Stimulated activated CD4-positive, alpha-beta T cell treated with anti-CD3 and anti-CD28 coated beads, Interleukin-4, amount 100 ng/mL, for 4 hours (primary cell): ENCODE data around the gene PHF21B.
"Not testable (repeated sequence)": the region's sequence is repeated elsewhere in the genome, so short reads cannot be mapped to it uniquely, and the experiment has no call there.

Experiments
- DNase-seq, 2 experiments: peaks; one replicate each; pipeline ENCODE4 v3.0.0-alpha.2; 2020

PHF21B gene

DNA sequence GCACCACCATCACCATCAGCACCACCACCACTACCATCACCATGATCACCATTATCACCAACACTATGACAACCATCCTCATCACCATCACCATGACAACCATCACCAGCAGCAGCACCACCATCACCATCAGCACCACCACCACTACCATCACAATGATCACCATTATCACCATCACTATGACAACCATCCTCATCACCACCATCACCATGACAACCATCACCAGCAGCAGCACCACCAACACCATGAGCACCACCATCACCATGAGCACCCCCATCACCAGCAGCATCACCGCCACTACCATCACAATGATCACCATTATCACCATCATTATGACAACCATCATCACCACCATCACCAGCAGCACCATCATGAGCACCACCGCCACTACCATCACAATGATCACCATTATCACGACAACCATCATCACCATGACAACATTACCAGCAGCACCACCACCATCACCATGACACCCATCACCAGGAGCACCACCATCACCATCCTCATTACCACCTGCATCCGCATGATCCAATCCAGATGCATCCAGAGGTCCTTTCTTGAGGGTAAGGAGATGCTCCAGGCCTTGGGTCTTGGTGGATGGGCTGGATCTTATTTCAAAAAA, 23.8 kb downstream of the PHF21B start:
- DNase-seq, result no peak

DNA sequence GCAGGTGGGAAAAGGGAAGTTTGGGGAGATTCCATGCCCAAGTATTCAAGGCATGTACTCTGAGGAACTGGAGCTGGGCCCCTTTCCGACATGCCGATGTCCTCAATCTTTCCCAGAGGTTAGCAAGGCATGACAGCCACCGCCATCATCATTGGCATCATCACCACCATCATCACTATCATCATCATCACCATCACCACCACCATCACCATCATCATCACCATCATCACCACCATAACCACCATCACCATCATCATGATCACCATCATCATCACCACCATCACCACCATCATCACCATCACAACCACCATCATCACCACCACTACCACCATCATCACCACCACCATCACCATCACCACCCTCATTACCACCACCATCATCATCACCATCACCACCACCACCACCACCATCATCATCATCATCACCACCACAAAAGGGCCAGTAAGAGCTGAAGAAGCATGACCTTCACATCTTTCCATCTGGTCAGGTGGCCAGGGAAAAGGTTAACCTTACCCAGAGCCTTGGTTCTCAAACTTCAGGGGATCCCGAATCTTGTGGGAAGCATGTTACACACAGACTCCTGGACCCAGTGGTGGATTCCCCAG, 25.8 kb downstream of the PHF21B start:
- DNase-seq, result no peak

DNA sequence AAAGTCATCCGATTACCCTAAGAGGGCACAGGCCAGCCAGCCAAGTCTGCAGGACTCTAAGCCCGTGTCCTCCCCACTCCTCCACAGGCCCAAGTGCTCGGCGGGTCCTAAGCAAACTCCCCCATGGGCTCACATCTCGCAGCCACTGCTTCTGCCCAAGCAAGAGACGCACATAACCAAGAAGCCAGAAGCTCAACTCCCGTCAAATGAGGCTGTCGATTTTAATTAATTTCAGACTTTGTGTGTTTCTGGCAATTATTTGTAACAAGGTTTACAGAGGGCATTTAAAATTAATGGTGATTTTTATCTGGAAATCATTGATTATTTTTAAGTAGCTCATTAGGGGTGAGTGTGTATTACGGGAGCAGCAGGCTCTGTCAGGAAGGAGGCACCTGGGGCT, 27.4 kb downstream of the PHF21B start:
- DNase-seq, result no peak

DNA sequence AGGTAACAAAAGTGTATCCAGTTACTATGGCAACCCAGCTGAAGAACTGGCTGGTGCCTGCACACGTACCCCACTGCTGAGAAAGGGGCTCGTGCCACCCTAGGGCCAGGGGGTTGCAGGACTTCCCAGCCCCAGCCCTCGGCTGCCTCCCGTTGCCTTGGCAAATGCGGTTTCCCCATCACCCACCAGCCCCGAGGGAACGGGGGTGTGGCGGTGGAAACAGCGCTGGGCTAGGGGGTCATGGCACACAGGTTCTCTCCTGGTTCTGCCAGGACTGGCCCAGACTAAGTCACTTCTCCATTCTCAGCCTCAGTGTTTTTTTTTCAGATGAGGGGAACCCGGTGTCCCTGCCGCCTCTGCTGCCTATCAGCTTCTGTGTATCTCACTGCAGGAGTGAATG, 27.9 kb downstream of the PHF21B start:
- no peak for DNase-seq

DNA sequence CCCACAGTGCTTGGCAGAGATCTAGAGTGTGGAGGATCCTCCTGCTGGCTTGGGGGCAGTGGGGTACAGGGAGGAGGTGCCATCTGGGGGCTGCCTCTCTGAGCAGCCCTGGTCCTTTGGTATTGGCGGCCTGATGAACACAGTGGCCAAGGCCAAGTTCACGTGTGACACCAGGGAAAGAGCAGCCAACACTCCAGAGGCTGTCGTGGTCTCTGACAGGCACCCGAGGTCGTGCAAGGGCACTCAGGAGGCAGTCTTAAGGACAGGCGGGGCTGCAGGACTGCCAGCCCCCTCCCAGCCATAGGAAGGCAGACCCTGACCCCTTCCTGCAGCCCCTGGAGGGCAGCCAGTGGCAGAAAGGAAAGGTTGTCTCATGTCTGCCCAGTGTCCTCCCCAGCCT, 30.7 kb downstream of the PHF21B start:
- DNase-seq, result no peak

DNA sequence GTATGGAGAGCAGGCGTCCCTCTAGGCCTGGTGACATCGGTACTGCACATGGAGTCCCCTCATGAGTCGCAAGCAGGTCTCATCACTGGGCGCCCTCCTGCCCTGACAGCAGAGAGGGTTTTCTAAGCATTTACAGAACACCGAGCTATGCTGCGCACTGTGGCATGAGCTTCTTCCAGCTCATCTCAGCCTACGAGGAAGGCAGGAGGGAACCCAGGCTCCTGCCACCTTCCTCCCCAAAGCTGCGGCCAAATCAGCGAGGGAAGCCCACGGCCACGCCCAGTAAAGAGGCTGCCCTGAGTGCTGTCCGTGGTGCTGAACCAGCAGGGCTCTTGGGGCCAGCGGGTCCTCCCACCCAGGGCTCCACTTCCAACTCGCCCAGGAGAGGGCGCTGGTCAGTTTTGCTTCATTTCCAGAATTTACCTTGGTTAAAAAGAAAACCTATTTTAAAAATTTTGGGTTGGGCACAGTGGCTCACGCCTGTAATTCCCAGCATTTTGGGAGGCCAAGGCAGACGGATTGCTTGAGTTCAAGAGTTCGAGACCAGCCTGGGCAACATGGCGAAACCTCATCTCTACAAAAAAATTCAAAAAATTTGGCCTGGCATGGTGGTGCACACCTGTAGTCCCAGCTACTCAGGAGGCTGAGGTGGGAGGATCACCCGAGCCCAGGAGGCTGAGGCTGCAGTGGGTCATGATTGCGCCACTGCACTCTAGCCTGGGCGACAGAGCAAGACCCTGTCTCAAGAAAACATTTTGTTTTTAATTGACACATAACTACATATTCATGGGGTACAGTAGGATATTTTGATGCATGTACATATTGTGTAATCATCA, 34.2 kb downstream of the PHF21B start:
- peak; percentile 11 to 55 for DNase-seq

DNA sequence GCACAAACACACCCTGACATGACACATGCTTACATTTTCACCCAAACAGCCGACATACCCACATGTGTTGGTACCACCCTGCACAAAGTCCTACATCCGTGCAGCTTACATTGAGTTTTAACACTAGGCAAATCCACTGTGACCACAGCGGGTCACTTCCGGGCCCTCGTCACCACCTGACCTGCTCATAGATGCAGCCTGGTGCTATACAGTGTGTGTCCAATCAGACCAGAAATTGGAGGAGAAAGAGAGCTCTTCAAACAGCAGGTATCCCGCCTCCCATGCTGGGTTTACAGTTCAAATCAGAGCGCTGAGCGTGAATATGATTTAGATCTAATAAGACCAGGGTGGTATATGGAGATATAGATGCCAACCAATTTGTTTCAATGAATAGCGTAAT, 35.4 kb downstream of the PHF21B start:
- no peak for DNase-seq

DNA sequence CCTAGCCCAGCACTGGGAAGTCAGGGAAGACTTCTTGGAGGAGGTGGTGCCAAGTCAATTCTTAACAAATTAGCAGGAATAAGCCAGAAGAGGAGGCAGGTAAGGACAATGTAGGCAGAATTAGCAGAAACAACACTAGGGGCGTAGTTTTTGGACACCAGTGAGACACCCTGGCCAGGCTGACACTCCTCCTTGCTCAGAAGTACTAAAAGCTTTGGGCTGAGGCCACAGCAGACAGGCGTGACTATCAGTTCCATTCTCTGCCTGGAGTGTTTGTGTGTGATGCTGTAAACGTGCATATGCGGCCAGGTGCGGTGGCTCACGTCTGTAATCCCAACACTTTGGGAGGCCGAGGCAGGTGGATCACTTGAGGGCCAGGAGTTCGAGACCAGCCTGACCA, 36.0 kb downstream of the PHF21B start:
- no peak for DNase-seq

DNA sequence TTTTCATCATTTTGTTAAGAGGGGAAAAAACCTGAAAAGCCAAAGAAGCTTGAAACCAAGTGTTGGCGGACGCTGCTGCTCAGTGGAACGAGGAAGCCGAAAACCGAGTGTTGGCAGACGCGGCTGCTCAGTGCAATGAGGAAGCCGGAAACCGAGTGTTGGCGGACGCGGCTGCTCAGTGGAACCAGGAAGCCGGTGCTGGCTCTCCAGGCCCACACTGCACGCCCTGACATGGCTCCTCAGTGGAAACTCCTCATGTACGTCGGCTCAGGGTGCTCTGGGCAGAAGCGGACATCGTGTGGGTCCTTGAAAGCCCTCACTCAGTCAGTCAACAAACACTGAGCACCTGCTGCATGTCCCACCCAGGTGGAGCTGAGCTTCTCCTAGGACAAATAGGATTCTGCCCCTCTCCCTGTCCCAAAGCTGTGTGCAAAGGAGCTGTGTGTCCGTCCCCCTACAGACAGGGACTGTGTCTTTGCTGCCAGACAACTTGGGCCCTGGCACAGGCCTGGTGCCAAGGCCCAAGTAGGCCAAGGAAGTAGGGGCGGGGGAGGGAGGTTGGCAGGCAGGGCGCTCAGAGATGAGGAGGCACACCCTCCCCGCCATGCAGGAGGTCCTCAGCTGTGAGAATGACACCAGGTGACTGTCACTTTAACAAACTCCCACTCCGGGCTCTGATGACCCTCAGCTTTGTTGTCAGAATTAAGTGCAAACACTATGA, 37.3 kb downstream of the PHF21B start:
- DNase-seq, result peak in 1 of 2 experiments; percentile 12

DNA sequence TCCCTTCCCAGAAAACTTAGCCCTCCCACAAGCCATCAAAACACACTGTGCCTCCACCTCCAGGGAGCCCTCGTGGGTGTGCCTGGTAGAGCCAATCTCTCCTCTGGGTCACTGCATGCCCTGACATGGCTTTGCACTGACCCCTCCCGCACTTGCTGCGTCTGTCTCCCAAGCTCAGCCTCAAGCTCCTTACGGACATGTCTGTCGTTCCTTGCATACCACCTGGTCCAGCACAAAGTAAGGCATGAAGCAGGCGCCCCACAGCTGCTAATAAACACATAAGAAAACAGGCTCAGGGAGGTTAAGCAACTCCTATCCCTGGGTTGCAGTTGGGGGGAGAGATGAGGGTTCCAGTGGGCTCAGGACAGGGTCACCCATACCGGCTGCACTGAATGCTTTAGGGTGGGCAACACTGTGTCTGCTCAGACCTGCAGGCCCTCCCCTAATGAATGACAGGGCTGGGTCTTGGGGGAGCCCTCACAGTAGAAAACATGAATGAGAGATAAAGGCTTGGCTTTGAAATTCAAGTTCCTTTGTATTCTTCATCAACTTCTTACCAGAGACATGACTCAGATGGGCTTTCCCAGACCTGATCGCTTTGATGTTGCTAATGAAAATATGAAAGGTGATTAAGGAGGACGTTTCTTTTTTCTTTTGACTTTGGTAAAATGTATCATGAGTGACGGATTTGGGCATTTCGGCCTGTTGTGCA, 38.0 kb downstream of the PHF21B start:
- no peak for DNase-seq

DNA sequence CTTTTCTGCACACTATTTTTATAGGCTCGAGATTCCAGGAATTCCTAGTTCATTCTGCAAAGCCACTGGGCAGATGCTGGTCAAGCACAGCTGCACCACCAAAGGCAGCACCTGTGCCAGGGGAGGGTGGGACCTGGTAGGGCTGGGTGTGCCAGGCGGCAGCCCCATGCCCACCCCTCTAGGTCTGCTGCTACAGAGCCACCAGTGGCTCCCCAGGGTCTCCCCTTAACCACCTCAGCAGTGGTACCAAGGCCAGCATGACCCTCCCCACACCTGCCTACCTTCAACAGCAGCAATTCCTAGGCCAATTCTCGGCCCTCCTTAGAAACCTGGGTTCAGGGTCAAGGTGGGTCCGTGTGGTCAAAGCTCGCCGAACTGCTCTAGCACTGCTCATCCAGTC, 39.5 kb downstream of the PHF21B start:
- DNase-seq, result no peak

DNA sequence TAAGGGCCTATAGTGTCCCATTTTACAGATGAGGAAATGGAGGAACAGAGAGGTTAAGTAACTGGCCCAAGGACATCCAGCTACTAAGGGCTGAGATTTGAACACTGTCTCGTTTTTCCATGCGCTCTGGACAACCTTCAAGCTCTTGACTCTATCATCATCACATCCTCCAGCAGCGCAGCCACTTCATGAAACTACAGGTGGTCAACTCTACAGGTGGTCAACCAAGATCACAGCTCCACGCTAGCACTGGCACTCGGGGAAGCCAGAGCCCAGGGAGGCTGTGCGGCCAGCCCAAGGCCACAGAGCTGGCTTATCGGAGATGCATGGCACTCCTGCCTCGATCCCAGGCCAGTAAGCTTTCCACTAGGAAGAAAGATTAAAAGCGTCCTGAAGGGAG, 40.0 kb downstream of the PHF21B start:
- DNase-seq, result no peak

DNA sequence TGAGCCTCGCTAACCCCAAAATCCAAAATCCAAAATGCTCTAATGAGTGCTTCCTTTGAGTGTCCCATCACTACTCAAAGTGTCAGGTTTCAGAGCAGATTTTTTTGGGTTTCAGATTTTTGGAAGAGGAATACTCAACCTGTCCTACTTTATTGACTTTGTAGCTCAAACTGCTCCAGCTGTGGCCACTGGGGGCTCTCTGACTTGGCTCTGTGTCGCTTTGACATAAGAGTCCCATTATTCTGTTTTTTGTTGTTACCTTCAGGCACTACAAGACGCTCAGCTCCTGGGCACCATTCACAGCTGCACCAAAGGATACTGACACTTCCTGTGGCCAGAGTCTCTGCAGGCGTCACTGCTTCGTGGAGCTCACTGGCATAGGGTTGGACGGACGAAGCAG, 41.1 kb downstream of the PHF21B start:
- DNase-seq, result no peak

DNA sequence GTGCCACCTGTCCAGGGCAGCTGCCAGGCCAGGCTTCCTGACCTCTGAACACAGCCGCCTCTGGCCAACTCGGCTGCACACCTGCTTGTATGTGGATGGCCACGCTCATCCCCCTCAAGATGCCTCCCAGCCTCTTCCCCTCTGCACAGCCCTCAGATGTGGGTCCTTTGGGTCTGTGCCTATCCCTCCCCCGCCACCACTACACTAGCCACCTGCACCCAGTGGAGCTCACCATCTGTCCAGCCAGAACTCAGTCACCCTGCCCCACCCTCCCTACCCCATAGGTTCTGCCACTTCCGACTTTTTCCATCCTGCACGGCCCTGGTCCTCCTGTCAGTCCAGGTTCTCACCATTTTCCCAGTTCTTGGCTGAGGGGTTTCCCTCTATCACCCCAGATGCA, 44.6 kb downstream of the PHF21B start:
- no peak for DNase-seq

DNA sequence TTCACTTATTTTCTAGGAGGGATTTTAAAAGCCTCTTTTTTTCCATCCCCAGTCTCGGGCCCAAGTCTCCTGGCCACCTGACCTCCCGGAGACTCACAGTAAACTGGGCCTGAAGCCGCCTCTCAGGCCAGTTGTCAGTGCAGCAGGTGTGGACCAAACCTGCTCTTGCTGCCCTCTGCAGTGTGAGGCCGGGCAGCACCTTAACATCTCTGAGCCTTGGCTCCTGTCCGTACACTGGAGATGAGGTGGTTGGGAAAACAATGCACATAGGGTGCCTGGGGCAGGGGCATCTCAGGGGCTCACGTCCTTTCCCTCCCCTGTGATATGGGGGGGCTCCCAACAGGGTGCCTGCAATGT, 45.1 kb downstream of the PHF21B start:
- DNase-seq, result no peak

DNA sequence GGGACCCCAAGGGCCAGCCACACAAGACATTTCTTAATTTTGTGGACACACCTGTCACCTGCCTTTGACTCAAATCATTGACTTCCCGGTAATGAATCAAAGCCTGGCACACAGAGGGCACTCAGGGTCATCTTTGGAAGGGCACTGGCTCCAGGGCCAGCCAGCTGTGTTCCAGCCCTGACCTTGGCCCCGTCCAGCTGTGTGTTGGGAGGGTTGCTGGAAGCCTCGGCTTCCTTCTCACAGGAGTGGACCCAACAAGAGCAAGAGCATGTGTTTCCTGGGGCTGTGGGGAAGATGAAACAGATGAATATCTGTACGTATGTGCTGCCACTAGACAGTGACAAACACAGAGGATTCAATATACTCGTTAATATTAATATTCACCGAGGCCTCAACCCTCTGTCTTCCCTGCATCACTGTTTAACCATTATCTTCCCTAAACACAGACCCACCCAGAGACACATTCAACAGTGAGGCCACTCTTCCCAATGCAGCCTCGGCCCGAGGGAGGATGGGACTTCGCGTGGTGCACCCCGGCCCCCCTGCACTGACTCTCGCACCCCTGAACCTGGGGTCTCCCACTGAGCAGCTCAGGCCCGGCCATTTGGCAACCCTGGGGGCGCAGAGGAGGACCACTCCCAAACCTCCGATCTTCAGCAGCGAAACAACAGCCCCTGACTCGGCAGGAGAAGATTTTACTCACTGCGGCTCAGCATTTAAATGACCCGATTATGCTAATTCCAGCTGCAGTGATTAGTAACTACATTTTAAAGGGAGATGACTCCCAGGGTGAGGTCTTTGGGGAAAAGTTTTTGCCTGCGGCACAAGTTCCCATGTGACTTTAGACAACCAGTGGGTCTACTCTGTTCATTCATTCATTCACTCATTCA, 45.7 kb downstream of the PHF21B start:
- DNase-seq, result no peak

DNA sequence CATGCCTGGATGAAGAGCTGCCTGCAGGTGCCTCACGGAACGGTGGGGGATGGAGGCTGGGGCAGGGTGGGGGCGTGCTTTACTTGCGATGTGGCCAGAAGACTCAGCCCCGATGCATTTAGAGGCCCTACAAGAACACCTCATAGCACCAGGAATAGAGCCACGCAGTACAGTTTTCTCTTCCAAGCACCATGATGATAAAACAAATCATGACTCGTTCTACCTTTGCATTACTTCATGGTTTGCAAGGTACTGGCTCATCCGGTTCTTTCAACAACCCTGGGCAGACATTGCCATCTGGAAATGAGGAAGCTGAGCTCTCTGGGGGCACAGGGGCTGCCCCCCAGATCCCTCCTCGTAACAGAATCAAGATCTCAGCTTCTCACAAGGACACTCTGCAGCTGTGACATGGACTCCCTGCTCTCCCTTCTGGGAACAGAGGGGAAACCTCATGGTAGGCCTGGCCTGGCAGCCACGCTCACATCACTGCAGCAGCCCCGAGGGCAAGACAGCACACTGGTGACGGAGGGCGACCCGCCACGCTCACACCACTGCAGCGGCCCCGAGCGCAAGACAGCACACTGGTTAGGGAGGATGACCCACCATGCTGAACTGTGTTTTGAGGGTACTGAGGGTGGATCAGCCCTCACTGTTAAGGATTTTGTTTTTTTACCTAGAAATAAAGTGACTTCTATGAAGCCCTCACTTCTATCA, 46.9 kb downstream of the PHF21B start:
- DNase-seq, result no peak

DNA sequence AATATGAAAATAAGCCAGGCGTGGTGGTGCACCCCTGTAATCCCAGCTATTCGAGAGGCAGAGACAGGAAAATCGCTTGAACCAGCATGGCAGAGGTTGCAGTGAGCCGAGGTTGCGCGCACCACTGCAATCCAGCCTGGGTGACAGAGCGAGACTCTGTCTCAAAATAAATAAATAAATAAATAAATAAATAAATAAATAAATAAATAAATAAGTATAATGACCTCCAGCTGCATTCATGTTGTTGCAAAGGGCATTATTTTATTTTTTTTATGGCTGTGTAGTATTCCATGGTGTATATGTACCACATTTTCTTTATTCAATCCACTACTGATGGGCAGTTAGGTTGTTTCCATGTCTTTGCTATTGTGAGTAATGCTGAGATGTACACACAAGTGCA, 48.1 kb downstream of the PHF21B start:
- DNase-seq, result not testable (repeated sequence)

DNA sequence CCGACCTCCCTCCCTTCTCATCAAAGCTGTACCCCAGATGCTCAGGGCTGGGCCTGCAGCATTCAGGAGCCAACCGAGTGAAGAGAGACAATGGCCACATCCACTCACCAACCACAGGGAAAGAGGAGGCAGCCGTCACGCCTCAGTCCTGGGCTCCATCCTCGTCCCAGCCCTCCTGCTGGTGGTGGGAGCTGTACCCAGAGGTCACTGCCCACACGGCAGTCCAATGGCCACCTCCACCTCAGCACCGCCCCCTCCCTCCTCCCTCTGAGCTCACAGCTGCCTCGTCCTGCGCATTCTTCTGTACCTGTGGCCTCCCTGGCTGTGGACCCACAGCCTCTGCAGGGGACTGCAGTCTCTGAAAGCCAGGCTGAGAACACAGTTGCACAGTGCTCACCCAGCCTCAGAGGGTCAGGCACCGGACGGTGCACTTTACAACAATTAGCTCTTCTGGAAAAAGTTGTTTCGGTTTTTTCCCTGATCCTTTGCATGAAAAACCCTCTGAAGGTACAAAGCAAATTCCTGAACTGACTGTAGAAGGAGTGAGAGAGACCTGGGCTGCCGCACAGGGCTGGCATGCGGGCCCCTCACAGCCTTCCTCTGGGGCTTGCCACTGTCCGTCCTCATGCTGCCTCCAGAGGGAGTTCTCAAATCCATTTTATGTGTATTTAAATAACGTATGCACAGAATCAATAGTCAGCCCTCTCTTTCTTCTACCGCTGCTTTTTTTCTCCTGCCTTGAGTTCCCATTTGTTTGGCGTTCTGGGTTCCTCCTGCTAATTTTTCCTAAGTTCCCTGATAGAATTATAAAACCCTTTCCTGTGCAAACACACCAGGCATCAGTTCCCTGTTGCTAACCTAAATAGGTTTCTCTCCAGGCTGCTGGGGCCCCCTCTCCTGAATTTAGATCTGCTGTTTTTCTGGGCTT, 52.7 kb downstream of the PHF21B start:
- no peak for DNase-seq

DNA sequence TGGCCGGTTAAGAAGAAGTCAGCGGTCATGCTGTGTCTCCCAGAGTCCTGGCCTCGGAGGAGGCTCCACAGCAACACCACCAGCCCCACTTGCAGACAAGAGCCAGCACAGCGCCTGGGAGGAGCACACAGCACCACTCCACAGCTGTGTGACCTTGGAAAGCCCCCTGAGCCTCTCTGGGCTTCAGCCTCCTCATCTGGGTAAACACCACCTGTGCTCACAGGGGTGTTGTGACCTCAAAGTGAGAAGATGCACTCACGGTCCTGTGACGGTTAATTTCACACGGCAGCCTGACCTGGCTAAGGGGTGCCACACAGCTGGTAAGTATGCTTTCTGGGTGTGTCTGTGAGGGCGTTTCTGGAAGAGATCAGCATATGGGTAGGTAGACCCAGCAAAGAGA, 54.7 kb downstream of the PHF21B start:
- DNase-seq, result no peak
